Stimulated activated CD4-positive, alpha-beta T cell treated with anti-CD3 and anti-CD28 coated beads, Interleukin-12 subunit alpha, Interleukin-12 subunit beta, amount 100 ng/mL, for 24 hours (primary cell): ENCODE data around the gene MEGF11.

Source experiments
- DNase-seq, 2 experiments: peaks; one replicate each; pipeline ENCODE4 v3.0.0-alpha.2; 2020; ENCODE audit warnings: low read depth in 2 of 2

The MEGF11 gene

GRCh38 chr15:66170716-66171115 lies 82.8 kb downstream of the MEGF11 start:
- no peak for DNase-seq

- no peak for DNase-seq
Observed at GRCh38 chr15:66170042-66170441, 83.5 kb downstream of the MEGF11 start.

DNA sequence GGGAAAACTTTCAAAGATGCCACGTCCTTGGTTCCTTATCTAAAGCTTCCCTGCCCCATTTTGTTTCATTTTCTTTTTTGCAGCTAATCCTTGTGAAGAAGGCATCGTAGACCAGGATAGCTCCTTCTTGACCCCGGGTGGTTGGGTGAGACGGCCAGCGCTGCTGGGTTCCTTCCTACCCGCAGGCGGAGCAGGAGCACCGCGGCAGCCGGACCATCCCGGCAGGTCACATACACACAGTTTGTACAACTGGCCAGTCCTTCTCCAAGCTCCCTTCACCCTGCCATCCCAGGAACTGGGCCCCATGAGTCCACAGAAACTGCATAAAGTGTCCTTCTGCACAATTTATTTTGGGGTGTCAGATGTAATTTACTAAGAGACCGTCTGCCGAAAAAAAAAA lies 83.9 kb downstream of the MEGF11 start:
- DNase-seq: no peak

DNA sequence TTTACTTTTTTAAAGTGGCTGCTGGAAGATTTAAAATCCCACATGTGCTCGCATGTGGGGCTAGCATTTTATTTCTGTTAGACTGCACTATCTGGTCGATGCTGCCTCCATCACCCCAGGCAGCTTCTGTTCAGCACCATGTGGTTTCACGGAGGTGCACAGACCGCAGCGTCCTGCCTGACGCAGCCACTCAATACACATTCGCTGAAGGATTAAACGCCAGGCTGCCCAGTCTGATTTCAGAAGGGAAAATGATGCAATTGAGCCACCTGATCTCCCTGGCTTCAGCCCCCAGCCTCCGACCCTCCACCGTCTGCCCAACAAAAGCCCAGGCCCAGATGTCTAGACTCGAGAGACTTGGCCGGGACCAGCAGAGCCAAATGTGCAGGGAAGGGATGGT lies 84.5 kb downstream of the MEGF11 start:
- no peak for DNase-seq

- no peak for DNase-seq
Observed at GRCh38 chr15:66167854-66168253, 85.7 kb downstream of the MEGF11 start.

DNA sequence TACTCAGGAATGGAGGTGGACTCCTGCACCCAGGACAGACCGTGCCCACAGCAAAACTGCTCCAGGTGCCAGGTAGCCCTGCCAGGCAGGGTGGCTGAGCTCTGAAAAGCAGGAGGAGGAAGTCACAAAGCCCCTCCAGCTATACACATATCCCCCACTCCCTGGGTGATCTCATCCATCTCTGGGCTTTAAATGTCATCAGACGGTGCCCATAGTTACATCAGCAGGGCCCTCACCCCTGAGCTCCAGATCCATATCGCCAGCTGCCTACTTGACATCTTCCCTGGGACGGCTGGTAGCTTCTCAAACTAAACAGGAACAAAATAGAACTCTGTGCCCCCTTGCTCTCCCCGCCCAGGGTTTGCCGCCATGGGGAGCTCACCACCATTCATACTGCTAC lies 87.7 kb downstream of the MEGF11 start:
- DNase-seq: no peak

- no peak for DNase-seq
Observed at GRCh38 chr15:66164788-66165187, 88.8 kb downstream of the MEGF11 start.

- no peak for DNase-seq
Observed at GRCh38 chr15:66163553-66163952, 90.0 kb downstream of the MEGF11 start.

GRCh38 chr15:66162286-66162685 lies 91.3 kb downstream of the MEGF11 start:
- DNase-seq: no peak

DNA sequence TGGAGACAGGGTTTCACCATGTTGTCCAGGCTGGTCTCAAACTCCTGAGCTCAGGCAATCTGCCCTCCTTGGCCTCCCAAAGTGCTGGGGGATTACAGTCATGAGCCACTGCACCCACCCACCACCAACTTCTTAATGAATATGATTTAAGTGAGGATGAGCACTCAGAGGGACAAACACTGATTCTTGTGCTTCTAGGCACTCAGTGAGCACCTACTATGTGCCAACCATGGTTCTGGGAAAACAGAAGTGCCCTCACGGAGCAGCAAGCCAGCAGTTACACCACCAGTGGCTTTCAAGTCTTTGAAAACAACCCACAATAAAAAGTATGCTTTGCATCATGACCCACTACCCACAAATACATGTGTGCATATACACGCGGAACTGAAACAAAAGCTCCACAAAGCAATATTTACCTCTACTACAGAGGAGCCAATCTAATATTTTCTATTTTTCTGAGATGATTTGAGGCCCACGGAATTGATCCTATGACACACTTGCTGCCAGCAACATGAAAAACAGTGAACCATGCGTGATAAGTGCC lies 91.9 kb downstream of the MEGF11 start:
- DNase-seq: no peak

DNA sequence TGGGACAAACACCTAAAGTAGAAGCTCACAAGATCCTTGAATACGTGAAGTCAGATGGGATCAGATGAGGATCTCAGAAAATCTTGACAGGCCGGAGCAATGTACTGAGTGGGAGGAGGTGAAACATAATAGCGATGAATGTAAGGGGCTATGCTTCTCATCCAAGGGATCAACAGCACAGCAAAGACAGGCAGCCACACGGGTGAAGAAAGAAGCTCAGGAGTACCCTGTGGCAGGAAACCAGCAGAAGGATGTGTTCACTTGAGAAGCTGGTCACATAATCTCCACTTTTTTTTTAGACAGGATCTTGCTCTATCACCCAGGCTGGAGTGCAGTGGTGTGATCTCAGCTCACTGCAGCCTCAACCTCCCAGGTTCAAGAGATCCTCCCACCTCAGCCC lies 92.4 kb downstream of the MEGF11 start:
- DNase-seq: no peak

- no peak for DNase-seq
Observed at GRCh38 chr15:66157507-66157906, 96.0 kb downstream of the MEGF11 start.

GRCh38 chr15:66156310-66156975 lies 97.1 kb downstream of the MEGF11 start:
- no peak for DNase-seq

GRCh38 chr15:66155065-66155464 lies 98.5 kb downstream of the MEGF11 start:
- DNase-seq: no peak

GRCh38 chr15:66154581-66154980 lies 99.0 kb downstream of the MEGF11 start:
- DNase-seq: no peak

DNA sequence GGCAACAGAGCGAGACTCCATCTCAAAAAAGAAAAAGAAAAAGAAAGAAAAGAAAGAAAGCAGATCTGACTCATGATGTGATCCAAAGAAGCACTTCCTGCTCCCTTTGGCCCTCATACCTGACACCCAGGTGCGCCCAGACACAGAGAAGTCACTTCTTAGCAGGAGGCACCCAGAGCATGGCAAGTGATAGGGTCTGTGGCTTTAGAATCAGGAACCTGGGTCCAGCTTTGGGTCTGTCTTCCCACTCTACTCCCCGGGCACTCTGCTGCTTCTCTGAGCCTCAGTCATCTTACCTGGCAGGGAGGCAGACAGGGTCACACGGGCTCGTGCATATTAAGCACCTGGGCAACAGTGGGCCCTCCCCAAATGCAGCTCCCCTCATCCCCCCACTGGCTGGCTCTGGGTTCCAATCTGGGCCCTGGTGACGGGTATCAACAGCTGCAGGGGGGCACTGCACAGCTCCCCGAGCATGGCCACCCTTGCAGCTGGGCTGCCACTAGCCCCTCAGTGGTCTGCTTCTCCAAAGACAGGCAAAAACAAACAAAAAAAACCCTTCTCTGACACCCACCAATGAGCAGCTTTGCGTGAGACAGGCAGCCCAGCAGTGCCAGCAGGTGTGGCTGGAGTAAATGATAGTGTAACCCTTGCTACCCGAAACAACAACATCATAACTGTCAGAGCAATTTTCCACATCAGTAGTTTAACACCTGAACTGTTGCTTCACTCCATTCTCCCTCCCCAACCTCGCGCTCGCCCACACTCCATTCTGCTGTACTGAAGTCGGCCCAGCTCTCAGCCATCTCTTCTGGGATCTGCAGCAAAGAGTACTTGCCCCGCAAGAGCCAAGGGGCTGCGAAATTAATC lies 99.8 kb downstream of the MEGF11 start:
- no peak for DNase-seq

- no peak for DNase-seq
Observed at GRCh38 chr15:66152650-66153049, 100.9 kb downstream of the MEGF11 start.

DNA sequence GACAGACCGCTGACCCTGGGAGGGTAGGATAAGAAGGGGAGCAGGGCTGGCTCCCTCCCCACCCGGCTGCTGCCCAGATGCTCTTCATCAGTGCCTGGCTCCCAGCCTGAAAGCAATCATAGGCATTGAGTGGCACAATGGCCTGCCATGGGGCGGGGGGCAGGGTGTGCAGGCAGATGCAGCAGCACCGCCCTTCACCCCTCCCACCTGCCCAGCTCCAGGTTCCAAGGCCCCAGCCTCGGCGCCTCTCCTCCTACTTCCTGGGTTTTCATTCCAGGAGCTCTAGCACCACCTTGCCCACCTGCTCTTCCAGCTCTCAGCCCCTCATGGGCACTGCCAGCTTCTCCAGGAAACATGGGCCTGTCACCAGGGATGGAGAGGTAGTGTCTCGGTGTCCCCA lies 101.7 kb downstream of the MEGF11 start:
- no peak for DNase-seq

GRCh38 chr15:66149871-66150270 lies 103.7 kb downstream of the MEGF11 start:
- no peak for DNase-seq

DNA sequence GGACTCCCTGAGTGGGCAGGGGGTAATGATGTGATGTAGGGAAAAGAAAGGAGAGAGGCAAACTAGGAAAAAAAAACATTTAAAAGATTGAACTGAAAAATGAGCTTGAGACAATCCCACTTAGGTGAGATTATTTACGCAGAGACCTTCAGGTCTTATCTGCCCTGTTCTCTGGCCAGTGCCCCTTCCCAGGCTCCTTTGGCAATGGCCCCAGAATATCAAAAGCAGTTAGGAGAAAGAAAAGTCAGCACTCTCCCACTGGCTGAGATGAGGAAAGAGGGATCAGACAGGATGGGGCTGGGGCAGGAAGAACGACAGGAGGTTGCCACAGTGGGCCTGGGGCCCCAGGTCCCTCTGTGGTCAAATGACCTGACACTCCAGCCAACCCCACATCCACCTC lies 105.4 kb downstream of the MEGF11 start:
- no peak for DNase-seq

GRCh38 chr15:66147440-66147839 lies 106.1 kb downstream of the MEGF11 start:
- no peak for DNase-seq

GRCh38 chr15:66145726-66146182 lies 107.8 kb downstream of the MEGF11 start:
- DNase-seq: no peak
